Measurements from ENCODE around the gene PLPP1.

PLPP1 gene

GRCh38 chr5:55456216-55456895 lies 78.4 kb downstream of the PLPP1 start:
- DNase-seq (ENCODE audit: low read depth): peak; percentile 40
- no peak for TF ChIP-seq CTCF (conservative IDR thresholded peaks at IDR 0.05; ENCODE audit: low read depth, low read length)
- H3K4me3 ChIP-seq (ENCODE audit: low read depth, low read length): no peak overlapping the region

GRCh38 chr5:55454282-55454681 lies 80.5 kb downstream of the PLPP1 start:
- peak; percentile 26 for DNase-seq (ENCODE audit: low read depth)
- TF ChIP-seq CTCF (conservative IDR thresholded peaks at IDR 0.05; ENCODE audit: low read depth, low read length): no peak
- H3K4me3 ChIP-seq (ENCODE audit: low read depth, low read length): no peak overlapping the region

- no peak overlapping the region for H3K4me3 ChIP-seq (ENCODE audit: low read depth, low read length)
- no peak for DNase-seq (ENCODE audit: low read depth)
- no peak for TF ChIP-seq CTCF (conservative IDR thresholded peaks at IDR 0.05; ENCODE audit: low read depth, low read length)
Observed at GRCh38 chr5:55453211-55453610, 81.6 kb downstream of the PLPP1 start.

GRCh38 chr5:55451976-55452375 lies 82.8 kb downstream of the PLPP1 start:
- no peak for TF ChIP-seq CTCF (conservative IDR thresholded peaks at IDR 0.05; ENCODE audit: low read depth, low read length)
- no peak overlapping the region for H3K4me3 ChIP-seq (ENCODE audit: low read depth, low read length)
- DNase-seq (ENCODE audit: low read depth): no peak

- DNase-seq (ENCODE audit: low read depth): peak; percentile 67
- no peak for TF ChIP-seq CTCF (conservative IDR thresholded peaks at IDR 0.05; ENCODE audit: low read depth, low read length)
- no peak overlapping the region for H3K4me3 ChIP-seq (ENCODE audit: low read depth, low read length)
Observed at GRCh38 chr5:55450050-55450765, 84.6 kb downstream of the PLPP1 start.

- no peak overlapping the region for H3K4me3 ChIP-seq (ENCODE audit: low read depth, low read length)
- DNase-seq (ENCODE audit: low read depth): no peak
- no peak for TF ChIP-seq CTCF (conservative IDR thresholded peaks at IDR 0.05; ENCODE audit: low read depth, low read length)
Observed at GRCh38 chr5:55446640-55447351, 88.0 kb downstream of the PLPP1 start.
